Cardiac ventricle fibroblast (primary cell): ENCODE measurements around the gene PROK1. TPM values are rescaled to one million over a fixed set of nuclear protein-coding genes. Genes with fewer than 3 reads are reported as not detected.

Experiments used
- total RNA-seq: library from RNA; depleted of rRNA; stranded (reverse); fragments of >200 nt; gene quantifications from 2 replicates; pipeline ENCODE4 v1.2.3, GENCODE V29; 2015

Gene PROK1
- total RNA-seq = not detected in 2 replicates

GRCh38 chr1:110450929-110451328 lies at the start of gene PROK1:
Gene PROK1 (plus strand): TSS chr1:110451149. CDS start chr1:110451217, 68 bp downstream.

DNA sequence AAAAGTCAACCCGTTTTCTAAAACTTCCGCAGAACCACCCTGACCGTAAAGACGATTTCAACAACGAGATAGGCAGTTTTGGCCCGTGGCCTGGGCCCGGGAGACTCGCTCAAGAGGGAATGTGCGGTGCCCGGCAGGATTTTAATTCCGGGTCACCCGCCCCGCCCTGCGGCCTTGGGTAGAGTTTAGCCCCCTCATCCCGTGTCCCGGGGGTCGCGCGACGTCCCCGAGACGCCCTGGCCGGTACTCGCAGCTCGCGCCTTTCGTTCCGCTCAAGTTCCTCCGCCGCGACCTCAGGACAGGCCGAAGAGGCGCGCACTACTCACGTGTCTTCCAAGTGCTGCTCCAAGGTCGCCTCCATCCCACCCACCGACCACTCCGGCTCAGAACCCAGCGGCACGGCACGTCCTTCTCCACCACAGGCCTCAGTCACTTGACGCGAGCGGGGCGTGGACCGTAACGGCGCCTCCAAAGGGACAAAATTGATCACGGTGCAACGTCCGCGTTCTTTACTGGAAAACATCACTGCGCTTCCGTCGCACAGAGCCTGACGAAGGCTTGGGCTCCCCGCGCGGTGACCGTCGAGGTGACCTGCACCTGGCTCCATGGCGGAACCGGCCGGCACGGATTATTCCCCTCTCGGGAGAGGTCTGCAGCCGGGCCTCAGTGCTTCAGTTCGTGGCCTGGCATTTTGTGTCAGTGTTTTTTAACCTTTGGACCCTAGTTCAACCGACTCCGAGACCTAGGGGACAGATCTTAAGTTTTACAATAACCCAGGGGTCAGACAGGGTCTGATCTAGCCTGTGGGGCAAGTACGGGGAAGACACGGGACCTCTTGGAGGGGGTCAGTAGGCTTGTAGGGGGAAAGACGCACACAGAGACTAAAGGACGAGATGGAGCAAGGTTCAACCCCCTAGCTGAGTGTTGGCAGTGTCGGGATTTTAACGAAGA lies 43.4 kb upstream of the PROK1 start, which contains the start of gene LAMTOR5:
TSS of gene LAMTOR5 (minus strand) at position 435 of the 951 bp plus-strand sequence. CDS start at position 361, 74 bp downstream.

Other genes with a start within 250 kb of the PROK1 start
- gene KCNC4, start 240.8 kb upstream of the PROK1 start, total RNA-seq = 4.1 and 4.6 TPM in 2 replicates
- gene RBM15, start 111.8 kb upstream of the PROK1 start, total RNA-seq = 16.7 and 18.1 TPM in 2 replicates
- gene SLC16A4, start 60.1 kb upstream of the PROK1 start, total RNA-seq = 14.4 and 16.4 TPM in 2 replicates
- gene LAMTOR5, start 43.5 kb upstream of the PROK1 start, total RNA-seq = 99.3 and 100 TPM in 2 replicates
- not detected in 2 replicates for gene KCNA10, start 68.0 kb downstream of the PROK1 start, total RNA-seq
- gene KCNA2, start 155.2 kb downstream of the PROK1 start, total RNA-seq = 0.06 and 0.10 TPM in 2 replicates
- not detected in 2 replicates for gene KCNA3, start 223.8 kb downstream of the PROK1 start, total RNA-seq